WTC11 (cell line): ENCODE data around the gene CLIC5. TPM values are rescaled to one million over a fixed set of nuclear protein-coding genes. Genes with fewer than 3 reads are reported as not detected.

Source experiments
- ATAC-seq: fragments of 200-7000 bp; cut with Tn5 transposase; 2 replicates; pipeline ENCODE4 v1.10.0; 2021; ENCODE audit warnings: mild to moderate bottlenecking, moderate library complexity
- CTCF ChIA-PET: fragments of 300-600 bp; sonication (Branson Sonifier 250); formaldehyde crosslinking; loops from one replicate; lab custom pipeline; 2021; ENCODE audit warnings: antibody characterized with exemption; lab: Charles Lee
- POLR2A ChIA-PET: fragments of 350-600 bp; sonication (Branson Sonifier 250); formaldehyde crosslinking; loops from one replicate; lab custom pipeline; 2021; ENCODE audit warnings: antibody characterized with exemption; lab: Charles Lee
- DNase-seq: peaks from one replicate; pipeline ENCODE4 v3.0.0; 2021; ENCODE audit warnings: low spot score
- H3K27ac Mint-ChIP-seq: 2 replicates; pipeline ENCODE4 v1.8.0; 2021; ENCODE audit warnings: mixed read lengths
- H3K27me3 Mint-ChIP-seq: 2 replicates; pipeline ENCODE4 v1.8.0; 2021; ENCODE audit warnings: low read depth, mild to moderate bottlenecking, moderate library complexity, mixed read lengths
- H3K36me3 Mint-ChIP-seq: 2 replicates; pipeline ENCODE4 v1.8.0; 2021; ENCODE audit warnings: mixed read lengths
- H3K4me1 Mint-ChIP-seq: 2 replicates; pipeline ENCODE4 v1.8.0; 2022; ENCODE audit warnings: mixed read lengths
- H3K4me3 Mint-ChIP-seq: 2 replicates; pipeline ENCODE4 v1.8.0; 2021; ENCODE audit warnings: mild to moderate bottlenecking, moderate library complexity, mixed read lengths
- H3K9me3 Mint-ChIP-seq: 2 replicates; pipeline ENCODE4 v1.8.0; 2021; ENCODE audit warnings: mixed read lengths
- FOXK1 ChIP-seq: sonication (generic); formaldehyde crosslinking; IDR thresholded peaks from 2 replicates; pipeline ENCODE4 v1.8.0; 2022; ENCODE audit warnings: mild to moderate bottlenecking, moderate library complexity, missing genetic modification reagents
- GRHL2 ChIP-seq: fragments of 250-450 bp; sonication (Bioruptor Pico); IDR thresholded peaks from 2 replicates; pipeline ENCODE4 v1.8.0; 2022; ENCODE audit warnings: mild to moderate bottlenecking, moderate library complexity; ENCODE audit not compliant: insufficient replicate concordance, severe bottlenecking
- MXD4 ChIP-seq: fragments of 250-450 bp; sonication (Bioruptor Pico); IDR thresholded peaks from 2 replicates; pipeline ENCODE4 v1.8.0; 2021; ENCODE audit warnings: mild to moderate bottlenecking, moderate library complexity, borderline replicate concordance
- RORB ChIP-seq: fragments of 250-450 bp; sonication (Bioruptor Pico); IDR thresholded peaks from 2 replicates; pipeline ENCODE4 v1.9.0; 2021; ENCODE audit warnings: mild to moderate bottlenecking
- SOX15 ChIP-seq: fragments of 250-450 bp; sonication (Bioruptor Pico); IDR thresholded peaks from 2 replicates; pipeline ENCODE4 v1.9.0; 2021; ENCODE audit warnings: mild to moderate bottlenecking
- SP1 ChIP-seq: sonication (generic); formaldehyde crosslinking; conservative IDR thresholded peaks from 2 replicates; pipeline ENCODE4 v1.8.1; 2022; ENCODE audit warnings: missing genetic modification reagents
- TEAD1 ChIP-seq: sonication (generic); formaldehyde crosslinking; IDR thresholded peaks from 2 replicates; pipeline ENCODE4 v1.8.0; 2022; ENCODE audit warnings: mild to moderate bottlenecking, missing genetic modification reagents
- ZNF121 ChIP-seq: sonication (generic); formaldehyde crosslinking; IDR thresholded peaks from 2 replicates; pipeline ENCODE4 v1.8.0; 2023; ENCODE audit warnings: missing genetic modification reagents
- ZNF138 ChIP-seq: sonication (generic); formaldehyde crosslinking; conservative IDR thresholded peaks from 2 replicates; pipeline ENCODE4 v1.8.1; 2022; ENCODE audit warnings: mild to moderate bottlenecking, moderate library complexity, missing genetic modification reagents
- ZNF416 ChIP-seq: fragments of 250-450 bp; sonication (Bioruptor Pico); IDR thresholded peaks from 2 replicates; pipeline ENCODE4 v1.9.0; 2021; ENCODE audit warnings: mild to moderate bottlenecking, inconsistent platforms
- total RNA-seq: library from RNA; stranded (reverse); gene quantifications from 3 replicates; pipeline ENCODE4 v1.2.3, GENCODE V29; 2021
- TF ChIP-seq, protein P1 (sequence below): sonication (generic); formaldehyde crosslinking; IDR thresholded peaks from 2 replicates; pipeline ENCODE4 v1.8.0; 2022; ENCODE audit warnings: mild to moderate bottlenecking, missing genetic modification reagents
- TF ChIP-seq, protein P2 (sequence below): fragments of 250-450 bp; sonication (Bioruptor Pico); conservative IDR thresholded peaks from 2 replicates; pipeline ENCODE4 v1.9.0; 2021; ENCODE audit warnings: mild to moderate bottlenecking
- TF ChIP-seq, protein P3 (sequence below): sonication (generic); formaldehyde crosslinking; IDR thresholded peaks from 2 replicates; pipeline ENCODE4 v1.8.0; 2022; ENCODE audit warnings: mild to moderate bottlenecking, missing genetic modification reagents
- TF ChIP-seq, protein P4 (sequence below): sonication (generic); formaldehyde crosslinking; IDR thresholded peaks from 2 replicates; pipeline ENCODE4 v1.8.0; 2022; ENCODE audit warnings: mild to moderate bottlenecking, missing genetic modification reagents
- TF ChIP-seq, protein P5 (sequence below): fragments of 200-600 bp; IDR thresholded peaks from 2 replicates; pipeline ENCODE4 v1.8.0; 2022; ENCODE audit warnings: antibody characterized with exemption

Gene CLIC5
- total RNA-seq, 1 experiment from 2014 or later, result 0.22 TPM

DNA sequence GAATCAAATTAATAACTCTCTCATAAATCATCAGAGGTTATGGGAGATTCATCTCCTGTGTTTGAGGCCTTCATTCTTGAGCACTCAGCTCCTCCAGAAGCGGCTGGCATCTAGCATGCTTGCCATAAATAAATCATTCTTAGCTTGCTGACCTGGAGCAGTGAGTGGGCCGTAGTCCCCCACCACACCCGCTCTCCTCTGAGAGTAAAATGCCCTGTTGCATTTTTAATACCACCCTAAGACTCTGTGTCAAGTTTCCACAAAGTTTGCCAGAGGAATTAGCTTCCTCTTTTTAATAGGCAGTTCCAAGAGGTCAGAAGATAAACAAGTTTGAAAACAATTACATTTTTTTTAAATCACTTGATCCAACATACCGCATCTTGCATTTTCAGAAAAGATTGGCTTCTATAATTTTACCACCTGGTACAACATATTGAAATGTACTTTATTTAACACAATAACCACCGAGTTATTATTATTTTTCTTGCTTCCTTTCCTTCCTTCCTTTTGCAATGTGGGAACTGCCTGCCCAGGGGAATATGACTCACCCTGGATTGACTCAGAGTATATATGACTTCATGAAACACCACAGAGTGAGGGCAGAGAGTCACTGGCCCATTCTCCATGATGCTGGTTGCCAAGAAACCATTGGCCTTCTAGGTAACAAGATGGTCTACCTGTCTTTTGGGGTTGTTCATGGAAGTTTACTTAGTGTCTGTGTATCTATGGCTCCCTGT lies 29.4 kb upstream of the CLIC5 start (continued):
- TF ChIP-seq SP1 (CRISPR knock-in tag) (no peak), RORB (no peak), MXD4 (CRISPR knock-in tag) (no peak), ZNF416 (CRISPR knock-in tag) (no peak), GRHL2 (CRISPR knock-in tag) (no peak), ZNF138 (CRISPR knock-in tag) (no peak), SOX15 (CRISPR knock-in tag) (no peak), FOXK1 (CRISPR knock-in tag) (no peak), TEAD1 (CRISPR knock-in tag) (no peak)
- TF ChIP-seq, protein P1, sequence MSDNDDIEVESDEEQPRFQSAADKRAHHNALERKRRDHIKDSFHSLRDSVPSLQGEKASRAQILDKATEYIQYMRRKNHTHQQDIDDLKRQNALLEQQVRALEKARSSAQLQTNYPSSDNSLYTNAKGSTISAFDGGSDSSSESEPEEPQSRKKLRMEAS, result no peak
- TF ChIP-seq, protein P2, sequence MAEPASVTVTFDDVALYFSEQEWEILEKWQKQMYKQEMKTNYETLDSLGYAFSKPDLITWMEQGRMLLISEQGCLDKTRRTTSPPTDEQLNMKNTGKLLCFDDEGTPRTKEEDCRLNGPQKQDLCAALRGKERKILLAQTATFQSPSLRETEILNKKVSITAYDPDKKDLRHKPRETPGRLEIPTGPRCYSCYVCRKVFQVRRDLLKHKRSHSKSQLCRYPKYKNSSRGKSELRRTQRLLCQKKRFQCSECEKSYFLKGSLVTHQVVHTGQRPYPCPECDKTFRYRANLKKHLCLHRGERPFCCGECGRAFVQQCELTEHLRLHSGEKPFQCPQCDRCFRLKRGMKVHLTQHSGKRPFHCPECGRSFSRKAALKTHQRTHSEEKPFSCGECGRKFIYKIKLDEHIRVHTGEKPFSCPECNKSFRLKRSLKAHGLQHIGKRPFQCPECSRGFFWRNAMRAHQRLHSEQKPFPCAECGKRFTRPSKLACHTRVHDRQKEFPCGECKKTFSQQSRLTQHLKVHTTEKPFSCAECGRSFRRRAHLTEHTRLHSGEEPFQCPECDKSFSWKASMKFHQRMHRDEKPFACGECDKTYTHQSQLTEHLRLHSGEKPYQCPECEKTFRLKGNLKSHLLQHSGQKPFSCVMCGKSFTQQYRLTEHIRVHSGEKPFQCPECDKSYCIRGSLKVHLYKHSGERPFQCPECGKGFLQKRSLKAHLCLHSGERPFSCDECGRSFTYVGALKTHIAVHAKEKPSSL (CRISPR knock-in tag), result no peak
- TF ChIP-seq, protein P3, sequence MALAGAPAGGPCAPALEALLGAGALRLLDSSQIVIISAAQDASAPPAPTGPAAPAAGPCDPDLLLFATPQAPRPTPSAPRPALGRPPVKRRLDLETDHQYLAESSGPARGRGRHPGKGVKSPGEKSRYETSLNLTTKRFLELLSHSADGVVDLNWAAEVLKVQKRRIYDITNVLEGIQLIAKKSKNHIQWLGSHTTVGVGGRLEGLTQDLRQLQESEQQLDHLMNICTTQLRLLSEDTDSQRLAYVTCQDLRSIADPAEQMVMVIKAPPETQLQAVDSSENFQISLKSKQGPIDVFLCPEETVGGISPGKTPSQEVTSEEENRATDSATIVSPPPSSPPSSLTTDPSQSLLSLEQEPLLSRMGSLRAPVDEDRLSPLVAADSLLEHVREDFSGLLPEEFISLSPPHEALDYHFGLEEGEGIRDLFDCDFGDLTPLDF (CRISPR knock-in tag), result no peak
- TF ChIP-seq, protein P4, sequence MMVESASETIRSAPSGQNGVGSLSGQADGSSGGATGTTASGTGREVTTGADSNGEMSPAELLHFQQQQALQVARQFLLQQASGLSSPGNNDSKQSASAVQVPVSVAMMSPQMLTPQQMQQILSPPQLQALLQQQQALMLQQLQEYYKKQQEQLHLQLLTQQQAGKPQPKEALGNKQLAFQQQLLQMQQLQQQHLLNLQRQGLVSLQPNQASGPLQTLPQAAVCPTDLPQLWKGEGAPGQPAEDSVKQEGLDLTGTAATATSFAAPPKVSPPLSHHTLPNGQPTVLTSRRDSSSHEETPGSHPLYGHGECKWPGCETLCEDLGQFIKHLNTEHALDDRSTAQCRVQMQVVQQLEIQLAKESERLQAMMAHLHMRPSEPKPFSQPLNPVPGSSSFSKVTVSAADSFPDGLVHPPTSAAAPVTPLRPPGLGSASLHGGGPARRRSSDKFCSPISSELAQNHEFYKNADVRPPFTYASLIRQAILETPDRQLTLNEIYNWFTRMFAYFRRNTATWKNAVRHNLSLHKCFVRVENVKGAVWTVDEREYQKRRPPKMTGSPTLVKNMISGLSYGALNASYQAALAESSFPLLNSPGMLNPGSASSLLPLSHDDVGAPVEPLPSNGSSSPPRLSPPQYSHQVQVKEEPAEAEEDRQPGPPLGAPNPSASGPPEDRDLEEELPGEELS (CRISPR knock-in tag), result no peak
- TF ChIP-seq, all 79 proteins: peak for 0

DNA sequence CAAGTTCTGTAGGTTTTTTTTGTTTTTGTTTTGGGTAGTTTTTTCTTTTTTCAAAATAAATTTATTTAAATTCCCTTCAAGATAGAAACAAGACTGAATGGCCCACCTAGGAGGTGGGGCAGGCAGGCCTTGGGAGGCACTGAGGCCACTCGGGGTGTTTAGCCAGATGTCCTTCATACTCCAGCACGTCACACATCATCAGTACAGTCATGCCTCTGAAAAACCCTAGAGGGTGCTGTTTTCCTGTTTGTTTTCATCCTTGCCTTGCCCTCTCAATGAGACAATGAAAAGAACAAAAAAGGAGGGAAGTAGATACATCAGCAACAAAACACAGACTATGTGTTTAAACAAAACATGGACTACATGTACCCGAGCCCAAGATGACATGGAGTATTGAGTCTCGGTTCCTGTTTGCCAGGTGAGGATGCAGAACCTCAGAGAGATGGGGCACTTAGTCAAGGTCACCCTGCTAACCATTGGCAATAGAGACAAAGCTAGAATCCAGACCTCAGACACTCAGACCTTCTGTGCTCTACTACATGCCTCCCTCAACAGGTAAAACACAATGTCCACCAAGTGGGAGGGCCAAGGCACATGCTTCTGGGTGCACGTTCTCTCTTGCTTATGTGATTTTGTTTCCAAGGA lies 26.8 kb upstream of the CLIC5 start:
- ATAC-seq, result peak; percentile 99
- CTCF ChIA-PET, result interaction anchor here (0.6 to 1.5 kb wide), 5 partner anchors 9 to 368 kb away, joined by 3 to 5 read pairs (median 3); no protein-coding TSS in a partner anchor
- DNase-seq, result peak; percentile 21

More for the DNA sequence above, 26.8 kb upstream of the CLIC5 start:
- H3K36me3 Mint-ChIP-seq, result no peaks in the 10 kb centered on the region
- no peak overlapping the region for H3K27ac Mint-ChIP-seq
- peaks cover 2% of the 10 kb centered on the region; the same call in 1 of the 2 replicates for H3K4me1 Mint-ChIP-seq
- no peak overlapping the region for H3K4me3 Mint-ChIP-seq
- no peak for TF ChIP-seq ZNF121 (CRISPR knock-in tag)
- TF ChIP-seq, protein P5, sequence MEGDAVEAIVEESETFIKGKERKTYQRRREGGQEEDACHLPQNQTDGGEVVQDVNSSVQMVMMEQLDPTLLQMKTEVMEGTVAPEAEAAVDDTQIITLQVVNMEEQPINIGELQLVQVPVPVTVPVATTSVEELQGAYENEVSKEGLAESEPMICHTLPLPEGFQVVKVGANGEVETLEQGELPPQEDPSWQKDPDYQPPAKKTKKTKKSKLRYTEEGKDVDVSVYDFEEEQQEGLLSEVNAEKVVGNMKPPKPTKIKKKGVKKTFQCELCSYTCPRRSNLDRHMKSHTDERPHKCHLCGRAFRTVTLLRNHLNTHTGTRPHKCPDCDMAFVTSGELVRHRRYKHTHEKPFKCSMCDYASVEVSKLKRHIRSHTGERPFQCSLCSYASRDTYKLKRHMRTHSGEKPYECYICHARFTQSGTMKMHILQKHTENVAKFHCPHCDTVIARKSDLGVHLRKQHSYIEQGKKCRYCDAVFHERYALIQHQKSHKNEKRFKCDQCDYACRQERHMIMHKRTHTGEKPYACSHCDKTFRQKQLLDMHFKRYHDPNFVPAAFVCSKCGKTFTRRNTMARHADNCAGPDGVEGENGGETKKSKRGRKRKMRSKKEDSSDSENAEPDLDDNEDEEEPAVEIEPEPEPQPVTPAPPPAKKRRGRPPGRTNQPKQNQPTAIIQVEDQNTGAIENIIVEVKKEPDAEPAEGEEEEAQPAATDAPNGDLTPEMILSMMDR, result peak; percentile 66
- POLR2A ChIA-PET, result no interaction called here
- no peaks in the 10 kb centered on the region for H3K9me3 Mint-ChIP-seq
- H3K27me3 Mint-ChIP-seq, result no peaks in the 10 kb centered on the region; the same call in none of the 2 replicates
